ENCODE data around the gene DCAF6.

DCAF6 gene

GRCh38 chr1:168065506-168065905, 129.0 kb downstream of the DCAF6 start:
- no peak for DNase-seq
- Histone ChIP-seq H3K27me3 (ENCODE audit: insufficient read depth, low read length, poor library complexity) (no peaks in the 10 kb centered on the region), H3K9ac (ENCODE audit: low read length) (no peak overlapping the region), H3K79me2 (ENCODE audit: control insufficient read depth, insufficient read depth, low read length) (no peaks in the 10 kb centered on the region), H3K4me3 (ENCODE audit: low read length) (no peak overlapping the region), H2BK120ac (ENCODE audit: low read depth, low read length) (no peak overlapping the region), H4K5ac (ENCODE audit: low read length) (no peak overlapping the region), H2BK15ac (replicated peaks; ENCODE audit: low read depth) (no peak overlapping the region), H3K4me1 (ENCODE audit: control insufficient read depth, low read depth, low read length) (no peaks in the 10 kb centered on the region), H3K27ac (ENCODE audit: low read depth, low read length) (no peak overlapping the region), H3K18ac (ENCODE audit: low read length) (no peak overlapping the region), H3K56ac (ENCODE audit: low read length) (no peak overlapping the region), H3K4me2 (ENCODE audit: low read length) (no peak overlapping the region), H2AK5ac (ENCODE audit: low read length) (no peak overlapping the region), H3K36me3 (ENCODE audit: control insufficient read depth, insufficient read depth, low read length) (no peaks in the 10 kb centered on the region), H3K23ac (ENCODE audit: low read length) (no peak overlapping the region), H3K4ac (ENCODE audit: low read depth, low read length) (no peak overlapping the region), H2BK5ac (ENCODE audit: low read length) (no peak overlapping the region), H3K79me1 (ENCODE audit: low read length) (no peaks in the 10 kb centered on the region), H4K8ac (ENCODE audit: low read depth, low read length) (no peak overlapping the region)
- WGBS (ENCODE audit: extremely low coverage, insufficient coverage, low lambda C conversion rate), result no CpG with 5 or more reads among the region's 3 CpGs

GRCh38 chr1:168069384-168069783, 132.9 kb downstream of the DCAF6 start:
- H4K5ac ChIP-seq (ENCODE audit: low read length), result no peak overlapping the region
- H2BK5ac ChIP-seq (ENCODE audit: low read length), result no peak overlapping the region
- WGBS (ENCODE audit: extremely low coverage, insufficient coverage, low lambda C conversion rate), result no CpG with 5 or more reads among the region's 3 CpGs
- no peaks in the 10 kb centered on the region for H3K79me2 ChIP-seq (ENCODE audit: control insufficient read depth, insufficient read depth, low read length)
- no peaks in the 10 kb centered on the region for H3K36me3 ChIP-seq (ENCODE audit: control insufficient read depth, insufficient read depth, low read length)
- no peaks in the 10 kb centered on the region for H3K4me1 ChIP-seq (ENCODE audit: control insufficient read depth, low read depth, low read length)
- no peaks in the 10 kb centered on the region for H3K27me3 ChIP-seq (ENCODE audit: insufficient read depth, low read length, poor library complexity)
- no peak overlapping the region for H2BK15ac ChIP-seq (replicated peaks; ENCODE audit: low read depth)
- no peak overlapping the region for H3K4me2 ChIP-seq (ENCODE audit: low read length)
- H3K9ac ChIP-seq (ENCODE audit: low read length), result no peak overlapping the region
- H3K18ac ChIP-seq (ENCODE audit: low read length), result no peak overlapping the region
- no peak overlapping the region for H3K27ac ChIP-seq (ENCODE audit: low read depth, low read length)
- H4K8ac ChIP-seq (ENCODE audit: low read depth, low read length), result no peak overlapping the region
- no peak overlapping the region for H3K23ac ChIP-seq (ENCODE audit: low read length)
- no peak overlapping the region for H3K56ac ChIP-seq (ENCODE audit: low read length)
- no peak overlapping the region for H3K4me3 ChIP-seq (ENCODE audit: low read length)
- H3K79me1 ChIP-seq (ENCODE audit: low read length), result no peaks in the 10 kb centered on the region
- no peak overlapping the region for H2BK120ac ChIP-seq (ENCODE audit: low read depth, low read length)
- no peak overlapping the region for H2AK5ac ChIP-seq (ENCODE audit: low read length)
- no peak for DNase-seq
- H3K4ac ChIP-seq (ENCODE audit: low read depth, low read length), result no peak overlapping the region

DNA sequence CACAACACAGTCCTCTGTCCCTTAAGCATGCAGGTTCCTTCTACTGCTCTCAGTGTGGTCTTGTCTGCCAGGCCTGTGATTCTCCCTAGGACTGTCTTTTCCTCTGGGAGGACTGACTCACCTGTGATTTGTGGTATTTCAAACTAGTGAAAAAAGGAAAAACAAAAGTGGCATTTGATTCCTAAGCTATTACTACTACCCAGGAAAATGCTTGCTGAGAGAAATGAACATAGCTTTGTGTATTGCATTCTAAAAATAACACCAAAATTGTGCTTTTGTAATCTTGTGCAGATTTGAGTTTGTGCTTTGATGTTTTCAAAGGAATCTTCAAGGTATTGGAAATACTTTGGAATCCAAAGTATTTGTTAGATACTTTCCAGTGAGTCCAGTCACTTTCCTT, 143.3 kb downstream of the DCAF6 start:
- Histone ChIP-seq H4K8ac (ENCODE audit: low read depth, low read length) (no peak overlapping the region), H3K23ac (ENCODE audit: low read length) (no peak overlapping the region), H3K79me1 (ENCODE audit: low read length) (no peaks in the 10 kb centered on the region), H3K36me3 (ENCODE audit: control insufficient read depth, insufficient read depth, low read length) (no peaks in the 10 kb centered on the region), H4K5ac (ENCODE audit: low read length) (no peak overlapping the region), H2AK5ac (ENCODE audit: low read length) (no peak overlapping the region), H2BK15ac (replicated peaks; ENCODE audit: low read depth) (no peak overlapping the region), H3K27ac (ENCODE audit: low read depth, low read length) (no peak overlapping the region), H2BK120ac (ENCODE audit: low read depth, low read length) (no peak overlapping the region), H3K18ac (ENCODE audit: low read length) (no peak overlapping the region), H3K56ac (ENCODE audit: low read length) (no peak overlapping the region), H3K4me2 (ENCODE audit: low read length) (no peak overlapping the region), H2BK5ac (ENCODE audit: low read length) (no peak overlapping the region), H3K4ac (ENCODE audit: low read depth, low read length) (no peak overlapping the region), H3K4me1 (ENCODE audit: control insufficient read depth, low read depth, low read length) (no peaks in the 10 kb centered on the region), H3K79me2 (ENCODE audit: control insufficient read depth, insufficient read depth, low read length) (no peaks in the 10 kb centered on the region), H3K9ac (ENCODE audit: low read length) (no peak overlapping the region), H3K4me3 (ENCODE audit: low read length) (no peak overlapping the region), H3K27me3 (ENCODE audit: insufficient read depth, low read length, poor library complexity) (no peaks in the 10 kb centered on the region)
- DNase-seq, result peak; percentile 18

GRCh38 chr1:168081373-168082007, 145.0 kb downstream of the DCAF6 start:
- Histone ChIP-seq H3K9ac (ENCODE audit: low read length) (no peak overlapping the region), H3K27me3 (ENCODE audit: insufficient read depth, low read length, poor library complexity) (no peaks in the 10 kb centered on the region), H2AK5ac (ENCODE audit: low read length) (no peak overlapping the region), H3K56ac (ENCODE audit: low read length) (no peak overlapping the region), H3K23ac (ENCODE audit: low read length) (no peak overlapping the region), H2BK5ac (ENCODE audit: low read length) (no peak overlapping the region), H2BK15ac (replicated peaks; ENCODE audit: low read depth) (no peak overlapping the region), H2BK120ac (ENCODE audit: low read depth, low read length) (no peak overlapping the region), H3K4me1 (ENCODE audit: control insufficient read depth, low read depth, low read length) (no peaks in the 10 kb centered on the region), H3K79me1 (ENCODE audit: low read length) (no peaks in the 10 kb centered on the region), H3K4ac (ENCODE audit: low read depth, low read length) (no peak overlapping the region), H3K79me2 (ENCODE audit: control insufficient read depth, insufficient read depth, low read length) (no peaks in the 10 kb centered on the region), H3K27ac (ENCODE audit: low read depth, low read length) (no peak overlapping the region), H3K18ac (ENCODE audit: low read length) (no peak overlapping the region), H3K36me3 (ENCODE audit: control insufficient read depth, insufficient read depth, low read length) (no peaks in the 10 kb centered on the region), H4K8ac (ENCODE audit: low read depth, low read length) (no peak overlapping the region), H3K4me2 (ENCODE audit: low read length) (no peak overlapping the region), H4K5ac (ENCODE audit: low read length) (no peak overlapping the region), H3K4me3 (ENCODE audit: low read length) (no peak overlapping the region)
- WGBS (ENCODE audit: extremely low coverage, insufficient coverage, low lambda C conversion rate), result no CpG with 5 or more reads among the region's 4 CpGs
- DNase-seq, result no peak

- Histone ChIP-seq H3K18ac (ENCODE audit: low read length) (no peak overlapping the region), H3K79me1 (ENCODE audit: low read length) (no peaks in the 10 kb centered on the region), H2BK5ac (ENCODE audit: low read length) (no peak overlapping the region), H3K79me2 (ENCODE audit: control insufficient read depth, insufficient read depth, low read length) (no peaks in the 10 kb centered on the region), H3K4ac (ENCODE audit: low read depth, low read length) (no peak overlapping the region), H3K27me3 (ENCODE audit: insufficient read depth, low read length, poor library complexity) (no peaks in the 10 kb centered on the region), H4K5ac (ENCODE audit: low read length) (no peak overlapping the region), H3K4me1 (ENCODE audit: control insufficient read depth, low read depth, low read length) (no peaks in the 10 kb centered on the region), H2AK5ac (ENCODE audit: low read length) (no peak overlapping the region), H2BK15ac (replicated peaks; ENCODE audit: low read depth) (no peak overlapping the region), H3K56ac (ENCODE audit: low read length) (no peak overlapping the region), H3K4me3 (ENCODE audit: low read length) (no peak overlapping the region), H3K36me3 (ENCODE audit: control insufficient read depth, insufficient read depth, low read length) (no peaks in the 10 kb centered on the region), H2BK120ac (ENCODE audit: low read depth, low read length) (no peak overlapping the region), H3K23ac (ENCODE audit: low read length) (no peak overlapping the region), H4K8ac (ENCODE audit: low read depth, low read length) (no peak overlapping the region), H3K9ac (ENCODE audit: low read length) (no peak overlapping the region), H3K27ac (ENCODE audit: low read depth, low read length) (no peak overlapping the region), H3K4me2 (ENCODE audit: low read length) (no peak overlapping the region)
- peak; percentile 91 for DNase-seq
- WGBS (ENCODE audit: extremely low coverage, insufficient coverage, low lambda C conversion rate), result no CpG with 5 or more reads among the region's 8 CpGs
Observed at GRCh38 chr1:168082008-168082876, 145.8 kb downstream of the DCAF6 start.

All from mesendoderm (in vitro differentiated cells).